ENCODE measurements around the gene SLC35E3. TPM values are rescaled to one million over a fixed set of nuclear protein-coding genes. Genes with fewer than 3 reads are reported as not detected.

SLC35E3 gene
- total and polyA plus RNA-seq, 2 donors (not counting 1 experiment from before 2014, with no cell fraction given): 4.1 to 11.1 TPM

DNA sequence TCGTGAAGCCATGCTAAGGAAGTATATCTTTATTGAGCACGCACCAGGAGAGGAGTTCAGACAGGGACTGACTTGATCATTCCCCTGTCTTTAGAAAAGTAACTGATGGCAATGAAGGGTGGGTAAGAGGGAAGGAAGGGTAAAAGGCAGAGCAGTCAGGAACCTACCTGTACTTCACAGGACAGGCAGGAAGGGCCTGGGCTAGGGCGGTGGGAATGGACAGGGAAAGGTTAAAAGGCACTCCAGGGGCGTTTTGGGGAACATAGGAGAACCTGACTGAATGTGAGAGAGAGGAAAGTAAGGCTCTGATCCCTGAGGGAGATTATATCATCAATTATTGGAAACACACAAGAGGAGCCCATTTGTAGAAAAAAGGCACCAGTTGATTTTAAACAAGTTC, 3.9 kb downstream of the SLC35E3 start:
- Histone ChIP-seq H3K36me3 (ENCODE audit: control insufficient read depth, insufficient read depth, low read length) (no peaks in the 10 kb centered on the region), H3K4me1 (ENCODE audit: control insufficient read depth, extremely low read depth, insufficient read depth, low read length) (no peaks in the 10 kb centered on the region), H3K9me3 (ENCODE audit: control insufficient read depth, insufficient read depth, low read depth, low read length) (no peaks in the 10 kb centered on the region), H3K79me2 (ENCODE audit: control insufficient read depth, insufficient read depth, low read length) (peaks cover 9% of the 10 kb centered on the region), H4K20me1 (ENCODE audit: control insufficient read depth, extremely low read depth, insufficient read depth, low read length) (no peaks in the 10 kb centered on the region), H3K27ac (ENCODE audit: insufficient read depth, low read length) (no peak overlapping the region), H3K27me3 (ENCODE audit: control insufficient read depth, insufficient read depth, low read length) (no peaks in the 10 kb centered on the region), H3K4me3 (replicated peaks in 1 of 4; ENCODE audit: control extremely low read depth in 1 of 4, insufficient read depth in 1 of 4, low read depth in 3 of 4, low read length in 4 of 4) (no peak overlapping the region), H3K4me2 (ENCODE audit: extremely low read depth, insufficient read depth, low read length) (no peak overlapping the region), H2AFZ (ENCODE audit: low read length) (no peak overlapping the region), H3K9ac (ENCODE audit: insufficient read depth, low read length) (no peak overlapping the region)
- TF ChIP-seq EZH2 (IDR thresholded peaks at IDR 0.05; ENCODE audit: low read length, missing control alignments): no peak
- TF ChIP-seq, protein P1, sequence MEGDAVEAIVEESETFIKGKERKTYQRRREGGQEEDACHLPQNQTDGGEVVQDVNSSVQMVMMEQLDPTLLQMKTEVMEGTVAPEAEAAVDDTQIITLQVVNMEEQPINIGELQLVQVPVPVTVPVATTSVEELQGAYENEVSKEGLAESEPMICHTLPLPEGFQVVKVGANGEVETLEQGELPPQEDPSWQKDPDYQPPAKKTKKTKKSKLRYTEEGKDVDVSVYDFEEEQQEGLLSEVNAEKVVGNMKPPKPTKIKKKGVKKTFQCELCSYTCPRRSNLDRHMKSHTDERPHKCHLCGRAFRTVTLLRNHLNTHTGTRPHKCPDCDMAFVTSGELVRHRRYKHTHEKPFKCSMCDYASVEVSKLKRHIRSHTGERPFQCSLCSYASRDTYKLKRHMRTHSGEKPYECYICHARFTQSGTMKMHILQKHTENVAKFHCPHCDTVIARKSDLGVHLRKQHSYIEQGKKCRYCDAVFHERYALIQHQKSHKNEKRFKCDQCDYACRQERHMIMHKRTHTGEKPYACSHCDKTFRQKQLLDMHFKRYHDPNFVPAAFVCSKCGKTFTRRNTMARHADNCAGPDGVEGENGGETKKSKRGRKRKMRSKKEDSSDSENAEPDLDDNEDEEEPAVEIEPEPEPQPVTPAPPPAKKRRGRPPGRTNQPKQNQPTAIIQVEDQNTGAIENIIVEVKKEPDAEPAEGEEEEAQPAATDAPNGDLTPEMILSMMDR (conservative IDR thresholded peaks at IDR 0.05 in 1 of 2, IDR thresholded peaks at IDR 0.05 in 1 of 2; ENCODE audit: low read depth in 1 of 2, low read length in 2 of 2): no peak
- DNase-seq (ENCODE audit: low read depth in 2 of 2): no peak

DNA sequence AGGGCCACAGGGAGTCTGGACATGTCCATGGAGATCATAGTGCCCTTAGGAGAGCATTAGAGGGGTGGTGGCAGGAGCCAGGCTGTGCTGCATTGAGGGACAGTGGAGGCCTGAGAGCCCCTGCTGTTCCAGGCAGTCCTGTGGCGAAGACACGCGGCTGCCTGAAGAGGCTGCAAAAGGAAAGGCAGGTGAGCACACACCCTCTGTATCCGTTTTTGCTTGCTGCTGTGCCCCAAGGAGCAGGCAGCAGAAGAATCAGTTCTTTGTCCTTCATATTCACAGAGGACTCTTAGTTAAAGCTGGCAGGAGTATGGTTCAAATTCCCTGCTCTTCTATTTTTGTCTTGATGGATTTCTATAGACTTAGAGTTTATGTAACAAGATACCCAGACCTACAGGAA, 4.5 kb downstream of the SLC35E3 start:
- H3K27me3 ChIP-seq (ENCODE audit: control insufficient read depth, insufficient read depth, low read length): no peaks in the 10 kb centered on the region
- no peak overlapping the region for H2AFZ ChIP-seq (ENCODE audit: low read length)
- no peak overlapping the region for H3K27ac ChIP-seq (ENCODE audit: insufficient read depth, low read length)
- TF ChIP-seq EZH2 (IDR thresholded peaks at IDR 0.05; ENCODE audit: low read length, missing control alignments): no peak
- TF ChIP-seq, protein P1 (conservative IDR thresholded peaks at IDR 0.05 in 1 of 2, IDR thresholded peaks at IDR 0.05 in 1 of 2; ENCODE audit: low read depth in 1 of 2, low read length in 2 of 2): no peak
- DNase-seq (ENCODE audit: low read depth in 2 of 2): no peak
- H3K4me1 ChIP-seq (ENCODE audit: control insufficient read depth, extremely low read depth, insufficient read depth, low read length): no peaks in the 10 kb centered on the region
- no peak overlapping the region for H3K4me2 ChIP-seq (ENCODE audit: extremely low read depth, insufficient read depth, low read length)
- peaks cover 1% of the 10 kb centered on the region for H3K36me3 ChIP-seq (ENCODE audit: control insufficient read depth, insufficient read depth, low read length)
- no peaks in the 10 kb centered on the region for H3K9me3 ChIP-seq (ENCODE audit: control insufficient read depth, insufficient read depth, low read depth, low read length)
- peaks cover 9% of the 10 kb centered on the region for H3K79me2 ChIP-seq (ENCODE audit: control insufficient read depth, insufficient read depth, low read length)
- H4K20me1 ChIP-seq (ENCODE audit: control insufficient read depth, extremely low read depth, insufficient read depth, low read length): no peaks in the 10 kb centered on the region
- no peak overlapping the region for H3K4me3 ChIP-seq (replicated peaks in 1 of 4; ENCODE audit: control extremely low read depth in 1 of 4, insufficient read depth in 1 of 4, low read depth in 3 of 4, low read length in 4 of 4)
- H3K9ac ChIP-seq (ENCODE audit: insufficient read depth, low read length): no peak overlapping the region

DNA sequence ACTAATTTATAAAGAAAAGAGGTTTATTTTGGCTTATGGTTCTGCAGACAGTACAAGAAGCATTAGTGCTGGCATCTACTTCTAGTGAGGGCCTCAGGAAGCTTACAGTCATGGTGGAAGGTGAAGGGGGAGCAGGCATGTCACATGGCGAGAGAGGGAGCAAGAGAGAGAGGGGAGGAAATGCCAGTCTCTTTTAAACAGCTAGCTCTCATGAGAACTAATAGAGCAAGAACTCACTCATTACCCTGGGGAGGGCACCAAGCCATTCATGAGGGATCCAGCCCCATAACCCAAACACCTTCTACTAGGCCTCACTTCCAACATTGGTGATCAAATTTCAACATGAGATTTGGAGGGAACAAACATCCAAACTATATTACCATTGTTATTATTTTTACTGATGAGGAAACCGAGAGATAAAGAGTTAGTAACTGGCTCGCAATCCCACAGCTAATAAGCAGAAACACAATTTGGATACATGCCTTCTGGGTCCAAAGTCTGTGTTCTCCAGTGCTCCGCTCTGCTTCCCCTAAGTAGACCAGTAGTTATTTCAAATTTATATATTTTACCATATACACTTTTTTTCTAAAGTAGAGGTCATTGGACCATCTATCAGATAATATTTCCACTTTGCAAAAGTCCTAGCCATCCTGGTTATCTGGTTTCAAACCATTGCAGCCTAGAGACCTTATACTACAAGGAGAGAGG, 9.7 kb downstream of the SLC35E3 start:
- Histone ChIP-seq H3K36me3 (ENCODE audit: control insufficient read depth, insufficient read depth, low read length) (peaks cover 1% of the 10 kb centered on the region), H3K4me2 (ENCODE audit: extremely low read depth, insufficient read depth, low read length) (no peak overlapping the region), H3K27me3 (ENCODE audit: control insufficient read depth, insufficient read depth, low read length) (no peaks in the 10 kb centered on the region), H3K9me3 (ENCODE audit: control insufficient read depth, insufficient read depth, low read depth, low read length) (no peaks in the 10 kb centered on the region), H3K27ac (ENCODE audit: insufficient read depth, low read length) (no peak overlapping the region), H2AFZ (ENCODE audit: low read length) (no peak overlapping the region), H3K9ac (ENCODE audit: insufficient read depth, low read length) (no peak overlapping the region), H3K4me1 (ENCODE audit: control insufficient read depth, extremely low read depth, insufficient read depth, low read length) (no peaks in the 10 kb centered on the region), H4K20me1 (ENCODE audit: control insufficient read depth, extremely low read depth, insufficient read depth, low read length) (no peaks in the 10 kb centered on the region), H3K4me3 (replicated peaks in 1 of 4; ENCODE audit: control extremely low read depth in 1 of 4, insufficient read depth in 1 of 4, low read depth in 3 of 4, low read length in 4 of 4) (no peak overlapping the region), H3K79me2 (ENCODE audit: control insufficient read depth, insufficient read depth, low read length) (no peaks in the 10 kb centered on the region)
- DNase-seq (ENCODE audit: low read depth in 2 of 2): no peak
- TF ChIP-seq EZH2 (IDR thresholded peaks at IDR 0.05; ENCODE audit: low read length, missing control alignments): no peak
- TF ChIP-seq, protein P1 (conservative IDR thresholded peaks at IDR 0.05 in 1 of 2, IDR thresholded peaks at IDR 0.05 in 1 of 2; ENCODE audit: low read depth in 1 of 2, low read length in 2 of 2): no peak

All from fibroblast of lung (primary cell).